K562 (cell line): ENCODE data around the gene GRAMD1B. TPM values are rescaled to one million over a fixed set of nuclear protein-coding genes. Genes with fewer than 3 reads are reported as not detected.

Source experiments
- CBFA2T3 ChIP-seq: fragments of 450-650 bp; IDR thresholded peaks from 2 replicates; pipeline ENCODE4 v1.6.1; 2017
- MTA3 ChIP-seq: fragments of 450-650 bp; formaldehyde crosslinking; IDR thresholded peaks from 2 replicates; pipeline ENCODE4 v1.6.1; 2017; ENCODE audit warnings: mild to moderate bottlenecking, borderline replicate concordance
- SIN3B ChIP-seq: fragments of 450-650 bp; IDR thresholded peaks from 2 replicates; pipeline ENCODE4 v1.6.1; 2017; ENCODE audit warnings: low read depth, mild to moderate bottlenecking, moderate library complexity
- TAF1 ChIP-seq: IDR thresholded peaks from 2 replicates; pipeline ENCODE4 v1.6.1; 2011; ENCODE audit warnings: mild to moderate bottlenecking, low read length, moderate library complexity; ENCODE audit not compliant: insufficient read depth, control insufficient read depth, severe bottlenecking; ENCODE audit errors: extremely low read depth
- polyA plus RNA-seq, 8 experiments: library from polyadenylated mRNA; depleted of rRNA in 4 of 8; stranded (reverse) in 5 of 8; unstranded in 3 of 8; fragments of >200 nt; fragmentation: Nextera tagmentation in 2 of 8; fragmentation: Illumina TruSeq in 1 of 8; extraction: Ambion mirVana in 2 of 8; extraction: Trizol in 1 of 8; gene quantifications; 2 replicates each; pipeline versions ENCODE4 v1.2.1 to v1.2.3, GENCODE V29; 2011 to 2014; ENCODE audit warnings: inconsistent platforms in 1 of 8, missing spikeins in 1 of 8
- total RNA-seq, 7 experiments: library from RNA; depleted of rRNA in 6 of 7; stranded (reverse); fragments of >200 nt in 6 of 7; fragmentation: Illumina TruSeq in 2 of 7; extraction: Trizol in 2 of 7; gene quantifications; 2 replicates each; pipeline versions ENCODE4 v1.2.1 to v1.2.3, GENCODE V29; 2011 to 2021; ENCODE audit warnings: low replicate concordance in 1 of 7
- TF ChIP-seq, protein P1 (sequence below): fragments of 200-800 bp; sonication (Bioruptor generic); IDR thresholded peaks from 2 replicates; pipeline ENCODE4 v1.6.1; 2016; ENCODE audit warnings: missing genetic modification characterization, missing compliant biosample characterization
- TF ChIP-seq, protein P2 (sequence below): fragments of 200-800 bp; sonication (Bioruptor generic); IDR thresholded peaks from 2 replicates; pipeline ENCODE4 v1.6.1; 2017; ENCODE audit warnings: missing genetic modification characterization, missing compliant biosample characterization

Gene GRAMD1B
- total and polyA plus RNA-seq, 9 of the 15 experiments (the other 6 are each of a cell fraction or from before 2014, with no cell fraction given), result 0.31 TPM; not detected in 8

DNA sequence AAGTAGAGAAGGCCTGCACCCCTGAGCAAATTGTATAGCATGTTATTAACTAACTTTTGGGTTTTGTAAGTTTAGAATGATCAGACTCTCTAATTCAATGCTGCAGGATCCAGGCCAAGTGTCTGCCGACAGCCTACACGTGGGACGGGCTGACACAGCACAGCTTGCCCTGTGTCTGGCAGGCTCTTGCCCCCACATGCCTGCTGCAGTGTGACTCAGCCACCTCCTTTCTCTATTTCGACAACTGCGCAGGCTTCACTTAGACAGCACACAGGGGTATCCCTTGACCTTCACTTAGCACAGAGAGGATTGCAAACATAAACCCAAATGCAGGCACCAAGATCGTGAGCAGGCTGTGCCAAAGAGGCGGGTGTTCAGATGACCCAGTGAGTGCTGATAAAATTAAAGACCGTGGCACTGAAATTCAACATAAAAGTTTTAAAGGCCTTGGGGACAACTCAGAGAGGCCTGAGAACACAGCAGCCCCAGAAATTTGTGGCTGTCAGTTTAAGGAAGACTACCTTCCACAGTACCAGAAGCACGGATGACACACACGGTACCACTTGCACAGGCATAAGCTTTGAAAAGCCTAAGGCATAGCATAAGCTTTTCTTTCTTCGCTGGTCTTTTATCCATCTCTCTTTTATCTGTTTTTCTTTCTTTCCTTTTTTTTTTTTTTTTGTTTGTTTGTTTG lies 186.6 kb downstream of the GRAMD1B start (continued):
- TF ChIP-seq, protein P1, sequence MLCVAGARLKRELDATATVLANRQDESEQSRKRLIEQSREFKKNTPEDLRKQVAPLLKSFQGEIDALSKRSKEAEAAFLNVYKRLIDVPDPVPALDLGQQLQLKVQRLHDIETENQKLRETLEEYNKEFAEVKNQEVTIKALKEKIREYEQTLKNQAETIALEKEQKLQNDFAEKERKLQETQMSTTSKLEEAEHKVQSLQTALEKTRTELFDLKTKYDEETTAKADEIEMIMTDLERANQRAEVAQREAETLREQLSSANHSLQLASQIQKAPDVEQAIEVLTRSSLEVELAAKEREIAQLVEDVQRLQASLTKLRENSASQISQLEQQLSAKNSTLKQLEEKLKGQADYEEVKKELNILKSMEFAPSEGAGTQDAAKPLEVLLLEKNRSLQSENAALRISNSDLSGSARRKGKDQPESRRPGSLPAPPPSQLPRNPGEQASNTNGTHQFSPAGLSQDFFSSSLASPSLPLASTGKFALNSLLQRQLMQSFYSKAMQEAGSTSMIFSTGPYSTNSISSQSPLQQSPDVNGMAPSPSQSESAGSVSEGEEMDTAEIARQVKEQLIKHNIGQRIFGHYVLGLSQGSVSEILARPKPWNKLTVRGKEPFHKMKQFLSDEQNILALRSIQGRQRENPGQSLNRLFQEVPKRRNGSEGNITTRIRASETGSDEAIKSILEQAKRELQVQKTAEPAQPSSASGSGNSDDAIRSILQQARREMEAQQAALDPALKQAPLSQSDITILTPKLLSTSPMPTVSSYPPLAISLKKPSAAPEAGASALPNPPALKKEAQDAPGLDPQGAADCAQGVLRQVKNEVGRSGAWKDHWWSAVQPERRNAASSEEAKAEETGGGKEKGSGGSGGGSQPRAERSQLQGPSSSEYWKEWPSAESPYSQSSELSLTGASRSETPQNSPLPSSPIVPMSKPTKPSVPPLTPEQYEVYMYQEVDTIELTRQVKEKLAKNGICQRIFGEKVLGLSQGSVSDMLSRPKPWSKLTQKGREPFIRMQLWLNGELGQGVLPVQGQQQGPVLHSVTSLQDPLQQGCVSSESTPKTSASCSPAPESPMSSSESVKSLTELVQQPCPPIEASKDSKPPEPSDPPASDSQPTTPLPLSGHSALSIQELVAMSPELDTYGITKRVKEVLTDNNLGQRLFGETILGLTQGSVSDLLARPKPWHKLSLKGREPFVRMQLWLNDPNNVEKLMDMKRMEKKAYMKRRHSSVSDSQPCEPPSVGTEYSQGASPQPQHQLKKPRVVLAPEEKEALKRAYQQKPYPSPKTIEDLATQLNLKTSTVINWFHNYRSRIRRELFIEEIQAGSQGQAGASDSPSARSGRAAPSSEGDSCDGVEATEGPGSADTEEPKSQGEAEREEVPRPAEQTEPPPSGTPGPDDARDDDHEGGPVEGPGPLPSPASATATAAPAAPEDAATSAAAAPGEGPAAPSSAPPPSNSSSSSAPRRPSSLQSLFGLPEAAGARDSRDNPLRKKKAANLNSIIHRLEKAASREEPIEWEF (CRISPR knock-in tag), result no peak
- no peak for TF ChIP-seq MTA3
- TF ChIP-seq, protein P2, sequence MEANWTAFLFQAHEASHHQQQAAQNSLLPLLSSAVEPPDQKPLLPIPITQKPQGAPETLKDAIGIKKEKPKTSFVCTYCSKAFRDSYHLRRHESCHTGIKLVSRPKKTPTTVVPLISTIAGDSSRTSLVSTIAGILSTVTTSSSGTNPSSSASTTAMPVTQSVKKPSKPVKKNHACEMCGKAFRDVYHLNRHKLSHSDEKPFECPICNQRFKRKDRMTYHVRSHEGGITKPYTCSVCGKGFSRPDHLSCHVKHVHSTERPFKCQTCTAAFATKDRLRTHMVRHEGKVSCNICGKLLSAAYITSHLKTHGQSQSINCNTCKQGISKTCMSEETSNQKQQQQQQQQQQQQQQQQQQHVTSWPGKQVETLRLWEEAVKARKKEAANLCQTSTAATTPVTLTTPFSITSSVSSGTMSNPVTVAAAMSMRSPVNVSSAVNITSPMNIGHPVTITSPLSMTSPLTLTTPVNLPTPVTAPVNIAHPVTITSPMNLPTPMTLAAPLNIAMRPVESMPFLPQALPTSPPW (CRISPR knock-in tag), result no peak
- TF ChIP-seq TAF1, result no peak
- no peak for TF ChIP-seq CBFA2T3
- no peak for TF ChIP-seq SIN3B
